ENCODE results near the gene SHISA9.

The SHISA9 gene

GRCh38 chr16:12893050-12893750 is 8.2 kb upstream of the SHISA9 start:
- no peak overlapping the region for H3K4me3 ChIP-seq (ENCODE audit: low read depth, low read length)
- no peaks in the 10 kb centered on the region for H3K9me3 ChIP-seq
- H3K27me3 ChIP-seq: no peaks in the 10 kb centered on the region
- no peak for TF ChIP-seq CTCF (IDR thresholded peaks at IDR 0.05; ENCODE audit: low read depth, low read length)
- no peak for DNase-seq
- H3K36me3 ChIP-seq: no peaks in the 10 kb centered on the region
- H3K4me1 ChIP-seq: no peaks in the 10 kb centered on the region

GRCh38 chr16:12896562-12896961 is 4.8 kb upstream of the SHISA9 start:
- H3K27me3 ChIP-seq: peaks cover 21% of the 10 kb centered on the region
- no peaks in the 10 kb centered on the region for H3K36me3 ChIP-seq
- no peaks in the 10 kb centered on the region for H3K4me1 ChIP-seq
- H3K4me3 ChIP-seq (ENCODE audit: low read depth, low read length): no peak overlapping the region
- H3K9me3 ChIP-seq: no peaks in the 10 kb centered on the region
- TF ChIP-seq CTCF (IDR thresholded peaks at IDR 0.05; ENCODE audit: low read depth, low read length): peak; percentile 55
- no peak for DNase-seq

GRCh38 chr16:12898551-12898950 is 2.8 kb upstream of the SHISA9 start:
- Histone ChIP-seq H3K9me3 (no peaks in the 10 kb centered on the region), H3K27me3 (peaks cover 41% of the 10 kb centered on the region), H3K4me1 (no peaks in the 10 kb centered on the region), H3K4me3 (ENCODE audit: low read depth, low read length) (no peak overlapping the region), H3K36me3 (no peaks in the 10 kb centered on the region)
- DNase-seq: no peak
- TF ChIP-seq CTCF (IDR thresholded peaks at IDR 0.05; ENCODE audit: low read depth, low read length): no peak

- no peaks in the 10 kb centered on the region for H3K4me1 ChIP-seq
- no peak for DNase-seq
- H3K36me3 ChIP-seq: no peaks in the 10 kb centered on the region
- TF ChIP-seq CTCF (IDR thresholded peaks at IDR 0.05; ENCODE audit: low read depth, low read length): no peak
- no peaks in the 10 kb centered on the region for H3K9me3 ChIP-seq
- H3K27me3 ChIP-seq: peaks cover 50% of the 10 kb centered on the region
- no peak overlapping the region for H3K4me3 ChIP-seq (ENCODE audit: low read depth, low read length)
These were observed 1.8 kb upstream of the SHISA9 start for GRCh38 chr16:12899529-12900143.

GRCh38 chr16:12900156-12900555 is 1.2 kb upstream of the SHISA9 start:
- no peak for TF ChIP-seq CTCF (IDR thresholded peaks at IDR 0.05; ENCODE audit: low read depth, low read length)
- DNase-seq: no peak
- H3K27me3 ChIP-seq: peaks cover 53% of the 10 kb centered on the region
- H3K36me3 ChIP-seq: no peaks in the 10 kb centered on the region
- no peaks in the 10 kb centered on the region for H3K4me1 ChIP-seq
- H3K4me3 ChIP-seq (ENCODE audit: low read depth, low read length): no peak overlapping the region
- no peaks in the 10 kb centered on the region for H3K9me3 ChIP-seq

- no peaks in the 10 kb centered on the region for H3K4me1 ChIP-seq
- H3K4me3 ChIP-seq (ENCODE audit: low read depth, low read length): no peak overlapping the region
- no peak for TF ChIP-seq CTCF (IDR thresholded peaks at IDR 0.05; ENCODE audit: low read depth, low read length)
- peaks cover 53% of the 10 kb centered on the region for H3K27me3 ChIP-seq
- H3K36me3 ChIP-seq: no peaks in the 10 kb centered on the region
- H3K9me3 ChIP-seq: no peaks in the 10 kb centered on the region
- no peak for DNase-seq
These were observed 697 bp upstream of the SHISA9 start for GRCh38 chr16:12900599-12901203.

All from BE2C (cell line).